GM21717 (cell line): Measurements from ENCODE around the gene ALDH9A1.
"Not testable (repeated sequence)": the region's sequence is repeated elsewhere in the genome, so short reads cannot be mapped to it uniquely, and the experiment has no call there.

Source experiments
- ATAC-seq: cut with Tn5 transposase; IDR thresholded peaks from one replicate; pipeline ENCODE4 v1.9.1; 2021; ENCODE audit warnings: mild to moderate bottlenecking, moderate library complexity; ENCODE audit not compliant: unreplicated experiment

The ALDH9A1 gene

GRCh38 chr1:165688046-165688445, 10.3 kb downstream of the ALDH9A1 start:
- no peak for ATAC-seq

- ATAC-seq, result peak; percentile 28
Measured at GRCh38 chr1:165686971-165687433, 11.4 kb downstream of the ALDH9A1 start.

GRCh38 chr1:165686121-165686970, 12.0 kb downstream of the ALDH9A1 start:
- ATAC-seq, result peak; percentile 59

- no peak for ATAC-seq
Measured at GRCh38 chr1:165683848-165684485, 14.4 kb downstream of the ALDH9A1 start.

- ATAC-seq, result not testable (repeated sequence)
Measured at GRCh38 chr1:165680773-165681172, 17.6 kb downstream of the ALDH9A1 start.

GRCh38 chr1:165680303-165680702, 18.1 kb downstream of the ALDH9A1 start:
- ATAC-seq, result no peak

- no peak for ATAC-seq
Measured at GRCh38 chr1:165679282-165680036, 18.9 kb downstream of the ALDH9A1 start.

GRCh38 chr1:165678509-165678908, 19.9 kb downstream of the ALDH9A1 start:
- ATAC-seq, result no peak

GRCh38 chr1:165675794-165676193, 22.6 kb downstream of the ALDH9A1 start:
- no peak for ATAC-seq

- no peak for ATAC-seq
Measured at GRCh38 chr1:165674599-165674998, 23.8 kb downstream of the ALDH9A1 start.

- ATAC-seq, result no peak
Measured at GRCh38 chr1:165671526-165671925, 26.8 kb downstream of the ALDH9A1 start.

- ATAC-seq, result no peak
Measured at GRCh38 chr1:165668184-165668583, 30.2 kb downstream of the ALDH9A1 start.

- ATAC-seq, result no peak
Measured at GRCh38 chr1:165666152-165666825, 32.1 kb downstream of the ALDH9A1 start.

- ATAC-seq, result no peak
Measured at GRCh38 chr1:165662186-165662585, 36.2 kb downstream of the ALDH9A1 start.

GRCh38 chr1:165661703-165662102, 36.7 kb downstream of the ALDH9A1 start:
- ATAC-seq, result no peak

- ATAC-seq, result no peak
Measured at GRCh38 chr1:165659581-165659895, 38.8 kb downstream of the ALDH9A1 start.

GRCh38 chr1:165658766-165659580, 39.4 kb downstream of the ALDH9A1 start:
- ATAC-seq, result not testable (repeated sequence)

- ATAC-seq, result no peak
Measured at GRCh38 chr1:165650981-165651625, 47.3 kb downstream of the ALDH9A1 start.

GRCh38 chr1:165648919-165649572, 49.3 kb downstream of the ALDH9A1 start:
- no peak for ATAC-seq
